GM19397 (cell line): ENCODE data around the gene UCK2.

Experiments
- ATAC-seq: cut with Tn5 transposase; IDR thresholded peaks from one replicate; pipeline ENCODE4 v1.9.1; 2021; ENCODE audit warnings: mild to moderate bottlenecking, moderate library complexity; ENCODE audit not compliant: unreplicated experiment

The UCK2 gene

DNA sequence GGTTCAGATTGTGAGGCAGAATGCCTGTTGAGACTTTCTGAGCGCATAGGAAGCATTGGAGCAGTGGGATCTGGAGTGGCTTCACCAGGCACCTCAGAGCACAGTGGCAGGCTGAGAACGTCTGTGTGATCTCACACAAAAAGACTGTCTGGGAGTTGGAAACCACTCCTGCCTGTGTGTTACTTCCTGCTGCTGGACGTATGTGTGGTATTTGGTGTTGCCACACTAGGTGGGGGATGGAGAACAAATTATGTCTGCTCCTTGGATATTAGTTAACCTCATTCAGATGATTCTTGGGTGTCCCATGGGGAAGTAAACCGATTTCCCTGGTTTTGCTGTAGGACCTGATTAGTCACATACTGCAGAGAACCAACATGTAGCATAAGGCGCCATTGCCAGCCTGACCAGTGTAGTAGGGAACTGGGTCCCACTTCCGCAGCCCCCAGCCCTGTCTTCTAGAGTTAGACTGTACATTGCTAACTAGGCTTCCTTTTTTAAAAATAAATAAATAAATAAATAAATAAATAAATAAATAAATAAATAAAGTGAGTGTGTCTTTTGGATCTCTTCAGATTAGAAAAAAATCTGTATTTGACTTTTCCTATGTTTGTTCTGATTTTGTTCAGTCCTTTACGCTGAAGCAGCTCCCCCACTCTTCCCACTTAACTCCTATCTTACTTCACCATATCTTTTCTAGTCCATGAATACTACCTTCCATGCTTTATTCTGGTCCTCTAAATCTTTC lies 26.9 kb downstream of the UCK2 start:
- ATAC-seq, result no peak

- ATAC-seq, result no peak
Measured at GRCh38 chr1:165855010-165855838, 27.8 kb downstream of the UCK2 start.

DNA sequence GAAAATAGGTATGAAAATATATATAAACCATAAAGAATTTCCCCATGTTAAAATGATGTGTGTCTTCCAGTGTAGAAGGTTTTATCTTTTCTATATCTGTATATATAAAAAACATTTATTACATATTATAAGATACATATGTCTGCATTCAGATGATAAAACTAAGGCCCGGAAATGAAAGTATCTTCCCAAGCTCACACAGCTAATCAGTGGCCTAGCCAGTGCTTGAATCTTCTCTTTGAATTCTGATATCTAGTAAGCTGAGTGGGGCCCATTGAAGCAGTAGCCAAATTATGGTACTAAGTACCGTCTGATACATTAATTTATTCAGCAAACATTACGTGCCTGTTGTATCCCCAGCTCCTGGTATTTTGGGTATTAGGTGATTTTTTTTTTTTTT lies 28.6 kb downstream of the UCK2 start:
- no peak for ATAC-seq

DNA sequence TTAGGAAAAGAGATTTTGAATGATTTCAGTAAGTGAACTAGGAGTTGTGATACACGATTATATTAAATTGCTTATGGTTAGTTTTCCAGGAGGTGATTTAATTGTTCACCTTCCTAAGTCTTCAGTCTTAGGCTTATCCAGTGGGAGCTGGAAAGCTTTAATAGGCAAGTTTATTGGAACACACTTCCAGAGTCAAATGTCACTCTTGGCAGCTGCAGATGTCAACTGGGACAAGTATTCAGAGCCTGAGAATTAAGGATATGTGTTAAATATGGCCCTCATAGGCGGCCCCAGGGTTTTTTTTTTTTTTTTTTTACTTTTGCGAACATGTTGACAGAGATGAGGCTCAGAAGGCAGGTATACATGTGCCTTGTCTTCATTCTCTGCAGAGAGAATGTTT lies 29.2 kb downstream of the UCK2 start:
- no peak for ATAC-seq

GRCh38 chr1:165857046-165857801 lies 29.8 kb downstream of the UCK2 start:
- ATAC-seq, result peak; percentile 90

DNA sequence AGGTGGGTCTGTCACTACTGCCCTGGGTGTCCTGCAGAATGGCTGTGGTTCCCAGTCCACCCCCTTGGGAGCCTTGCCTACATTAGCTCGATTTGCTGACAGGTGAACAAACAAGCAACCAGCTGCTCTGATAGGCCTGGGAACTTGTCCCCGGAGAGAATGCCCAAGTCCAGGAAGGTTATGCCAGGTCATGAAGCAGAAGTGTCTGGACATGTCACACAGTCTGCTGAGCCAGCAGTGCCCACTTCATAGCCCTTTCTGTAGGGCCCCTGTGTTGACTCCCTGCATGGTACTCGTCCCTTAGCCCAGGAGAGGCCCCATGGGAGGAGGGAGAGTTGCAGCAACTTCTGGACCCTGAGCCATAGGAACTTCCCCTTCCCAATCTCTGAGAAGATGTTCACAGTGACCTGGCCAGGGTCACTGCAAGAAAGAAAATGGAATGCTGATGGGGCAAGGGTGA lies 31.0 kb downstream of the UCK2 start:
- ATAC-seq, result no peak

GRCh38 chr1:165858967-165859845 lies 31.8 kb downstream of the UCK2 start:
- ATAC-seq, result no peak

DNA sequence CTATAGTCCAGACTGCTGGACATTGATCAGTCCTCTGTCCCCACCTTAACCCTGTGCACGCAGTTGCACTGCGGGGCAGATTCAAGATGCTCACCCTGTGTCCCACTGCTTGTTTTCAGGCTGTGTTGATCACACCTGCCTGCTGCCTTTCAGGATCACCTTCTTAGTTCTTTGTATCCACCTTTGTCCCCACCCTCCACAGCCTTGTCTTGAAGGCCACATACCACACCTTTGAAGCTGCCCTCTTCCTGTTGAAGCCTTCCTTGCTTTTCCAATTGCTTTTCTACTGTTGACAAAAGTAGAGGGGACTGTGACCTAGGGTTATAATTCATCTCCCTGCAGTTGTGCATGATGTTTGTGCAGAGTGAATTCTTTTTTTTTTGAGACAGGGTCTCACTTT lies 32.7 kb downstream of the UCK2 start:
- no peak for ATAC-seq

GRCh38 chr1:165861911-165862310 lies 34.5 kb downstream of the UCK2 start:
- no peak for ATAC-seq

- peak; percentile 66 for ATAC-seq
Measured at GRCh38 chr1:165862448-165862847, 35.0 kb downstream of the UCK2 start.

GRCh38 chr1:165863346-165863745 lies 35.9 kb downstream of the UCK2 start:
- ATAC-seq, result no peak

- no peak for ATAC-seq
Measured at GRCh38 chr1:165865633-165866340, 38.4 kb downstream of the UCK2 start.

GRCh38 chr1:165869343-165869742 lies 41.9 kb downstream of the UCK2 start:
- no peak for ATAC-seq

DNA sequence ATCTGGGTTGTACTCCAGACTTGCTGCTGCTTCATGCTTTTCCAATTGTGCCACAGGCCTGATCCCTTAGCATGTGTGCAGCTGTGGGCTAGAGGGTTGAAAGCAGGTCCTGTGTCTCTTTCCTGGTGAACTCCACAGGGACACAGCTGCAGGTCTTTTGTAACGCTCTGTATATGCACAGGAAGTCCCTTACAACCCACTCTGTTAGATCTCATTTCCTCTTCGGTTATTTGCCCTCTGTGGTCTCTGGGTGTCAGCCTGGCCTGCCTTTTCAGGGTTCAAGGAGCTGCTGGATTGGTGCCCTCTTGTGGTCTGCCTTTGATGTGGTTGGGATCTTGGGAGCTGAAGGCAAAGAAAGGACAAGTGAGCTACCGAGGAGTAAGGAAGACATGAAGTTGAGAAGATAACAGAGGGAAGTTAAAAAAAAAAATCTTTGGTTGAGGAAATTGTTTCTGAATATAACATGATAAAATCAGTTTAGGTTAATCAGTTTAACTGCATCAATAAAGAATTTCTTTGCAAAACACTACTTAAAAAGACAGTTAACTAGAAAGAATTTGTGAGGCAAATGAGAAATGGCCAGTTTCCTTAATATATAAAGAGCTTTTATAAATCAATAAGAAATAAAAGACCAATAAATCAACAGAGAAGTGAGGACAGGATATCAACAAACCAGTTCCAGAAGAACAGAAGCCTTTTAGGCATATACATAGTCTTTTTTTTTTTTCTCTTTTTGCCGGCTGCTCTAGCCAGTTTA lies 44.1 kb downstream of the UCK2 start:
- peak; percentile 79 for ATAC-seq

DNA sequence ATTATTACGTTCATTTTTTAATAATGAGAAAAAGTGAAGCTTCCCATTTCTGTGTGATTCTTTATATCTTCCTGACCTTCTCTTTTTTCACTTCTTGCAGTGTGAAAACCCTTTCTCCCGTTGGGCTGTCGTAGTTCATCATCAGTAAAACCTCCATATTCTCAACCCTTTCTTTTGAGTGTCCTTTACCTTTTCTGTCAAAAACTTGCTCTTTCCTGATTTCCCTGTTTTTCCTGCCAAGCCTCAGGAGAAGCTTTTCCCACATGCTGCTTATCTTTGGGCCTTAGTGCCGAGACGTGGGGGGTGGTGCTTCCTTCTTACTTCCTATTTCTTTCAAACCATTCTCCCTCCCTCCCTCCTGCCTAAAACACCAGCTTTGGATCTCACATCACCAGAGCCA lies 46.1 kb downstream of the UCK2 start:
- ATAC-seq, result no peak

- ATAC-seq, result no peak
Measured at GRCh38 chr1:165874643-165875042, 47.2 kb downstream of the UCK2 start.

GRCh38 chr1:165875171-165875570 lies 47.8 kb downstream of the UCK2 start:
- ATAC-seq, result no peak

DNA sequence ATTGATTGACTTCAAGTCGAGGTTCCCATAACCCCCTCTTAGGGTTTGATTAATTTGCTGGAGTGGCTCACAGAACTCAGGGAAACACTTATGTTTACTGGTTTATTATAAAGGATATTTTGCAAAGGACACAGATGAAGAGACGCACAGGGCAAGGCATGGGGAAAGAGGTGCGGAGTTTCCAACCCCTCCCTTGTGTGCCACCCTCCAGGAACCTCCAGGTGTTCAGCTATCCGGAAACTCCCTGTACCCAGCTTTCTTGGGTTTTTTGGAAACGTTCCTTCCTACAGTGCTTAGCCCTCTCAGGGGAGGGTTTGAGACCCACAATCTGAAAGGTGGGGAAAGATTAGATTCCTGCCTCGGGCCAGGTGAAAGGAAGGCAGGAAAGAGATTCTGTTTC lies 48.2 kb downstream of the UCK2 start:
- no peak for ATAC-seq

DNA sequence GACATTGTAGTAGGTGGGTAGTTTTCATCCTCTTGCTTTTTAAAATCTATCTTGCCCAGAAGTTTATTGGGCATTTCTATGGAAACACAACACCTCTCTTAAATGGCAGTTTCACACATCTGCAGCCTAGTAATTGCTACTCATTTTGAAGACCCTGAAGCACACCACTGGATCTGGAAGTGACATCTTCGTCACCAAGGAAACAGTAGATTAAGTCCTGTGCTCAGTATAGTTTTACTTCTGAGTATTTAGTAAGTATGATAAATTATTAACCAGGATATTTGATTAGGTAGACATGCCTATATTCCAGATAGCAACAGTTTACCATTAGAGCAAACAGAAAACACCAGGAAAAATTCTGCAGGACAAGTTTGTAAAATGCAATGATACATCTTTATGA lies 48.7 kb downstream of the UCK2 start:
- ATAC-seq, result no peak
